Cardiac muscle cell (in vitro differentiated cells and primary cell): Measurements from ENCODE around the gene LASP1NB.
"Not testable (repeated sequence)": the region's sequence is repeated elsewhere in the genome, so short reads cannot be mapped to it uniquely, and the experiment has no call there.

Experiments used
- DNase-seq, 2 donors: peaks; one replicate each; pipeline versions ENCODE4 v3.0.0 to v3.0.0-alpha.2; 2010 to 2017; ENCODE audit warnings: low read depth in 1 of 2, low spot score in 1 of 2
- H3K27ac ChIP-seq: fragments of 200-600 bp; sonication (generic); 2 replicates; pipeline ENCODE4 v1.5.1; 2016
- H3K27me3 ChIP-seq: fragments of 200-600 bp; sonication (generic); 2 replicates; pipeline ENCODE4 v1.6.0; 2016; ENCODE audit warnings: control low read depth
- H3K36me3 ChIP-seq: fragments of 200-600 bp; sonication (generic); 2 replicates; pipeline ENCODE4 v1.5.1; 2016; ENCODE audit warnings: control low read depth
- H3K4me1 ChIP-seq: fragments of 200-600 bp; sonication (generic); 2 replicates; pipeline ENCODE4 v1.8.1; 2017; ENCODE audit warnings: low read depth, mild to moderate bottlenecking, mixed run types
- H3K4me3 ChIP-seq: fragments of 200-600 bp; sonication (generic); 2 replicates; pipeline ENCODE4 v1.5.1; 2016; ENCODE audit warnings: mild to moderate bottlenecking
- H3K9me3 ChIP-seq: fragments of 200-600 bp; sonication (generic); 2 replicates; pipeline ENCODE4 v1.5.1; 2017; ENCODE audit warnings: low read depth, mild to moderate bottlenecking, control low read depth
- CTCF ChIP-seq: IDR thresholded peaks from 2 replicates; pipeline ENCODE4 v1.5.1; 2012; ENCODE audit warnings: low read depth, mild to moderate bottlenecking, low read length

Gene LASP1NB

DNA sequence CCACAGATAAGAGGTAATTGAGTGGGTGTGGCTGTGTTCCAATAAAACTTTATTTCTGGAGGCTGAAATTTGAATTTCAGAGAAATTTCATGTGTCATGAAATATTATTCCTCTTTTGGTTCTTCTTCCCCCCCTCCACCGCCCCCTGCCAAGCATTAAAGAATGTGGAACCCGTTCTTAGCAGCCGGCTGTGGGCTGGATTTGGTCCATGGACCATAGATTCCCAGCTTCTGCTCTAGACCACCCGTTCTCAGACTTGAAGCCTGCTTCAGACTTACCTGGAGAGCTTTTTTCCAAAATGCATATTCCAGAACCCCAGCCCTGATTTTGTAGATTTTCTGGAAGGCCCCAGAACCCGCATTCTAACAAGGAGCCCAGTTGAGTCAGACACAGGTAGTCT, 15.1 kb upstream of the LASP1NB start:
- Histone ChIP-seq H3K36me3 (no peaks in the 10 kb centered on the region), H3K27ac (no peak overlapping the region)

GRCh38 chr17:38911081-38911730, 14.2 kb upstream of the LASP1NB start:
- no peaks in the 10 kb centered on the region for H3K9me3 ChIP-seq
- DNase-seq, result no peak
- H3K4me3 ChIP-seq, result no peak overlapping the region
- H3K36me3 ChIP-seq, result peaks cover 6% of the 10 kb centered on the region
- no peak for TF ChIP-seq CTCF
- peaks cover 9% of the 10 kb centered on the region for H3K4me1 ChIP-seq
- H3K27me3 ChIP-seq, result no peaks in the 10 kb centered on the region
- H3K27ac ChIP-seq, result no peak overlapping the region

More for the DNA sequence above, 15.1 kb upstream of the LASP1NB start:
- DNase-seq, result no peak
- Histone ChIP-seq H3K27me3 (no peaks in the 10 kb centered on the region), H3K4me3 (no peak overlapping the region), H3K9me3 (no peaks in the 10 kb centered on the region), H3K4me1 (peaks cover 9% of the 10 kb centered on the region)
- TF ChIP-seq CTCF, result no peak

GRCh38 chr17:38911731-38912081, 13.7 kb upstream of the LASP1NB start:
- H3K27me3 ChIP-seq, H3K36me3 ChIP-seq, H3K27ac ChIP-seq: not testable (repeated sequence)

DNA sequence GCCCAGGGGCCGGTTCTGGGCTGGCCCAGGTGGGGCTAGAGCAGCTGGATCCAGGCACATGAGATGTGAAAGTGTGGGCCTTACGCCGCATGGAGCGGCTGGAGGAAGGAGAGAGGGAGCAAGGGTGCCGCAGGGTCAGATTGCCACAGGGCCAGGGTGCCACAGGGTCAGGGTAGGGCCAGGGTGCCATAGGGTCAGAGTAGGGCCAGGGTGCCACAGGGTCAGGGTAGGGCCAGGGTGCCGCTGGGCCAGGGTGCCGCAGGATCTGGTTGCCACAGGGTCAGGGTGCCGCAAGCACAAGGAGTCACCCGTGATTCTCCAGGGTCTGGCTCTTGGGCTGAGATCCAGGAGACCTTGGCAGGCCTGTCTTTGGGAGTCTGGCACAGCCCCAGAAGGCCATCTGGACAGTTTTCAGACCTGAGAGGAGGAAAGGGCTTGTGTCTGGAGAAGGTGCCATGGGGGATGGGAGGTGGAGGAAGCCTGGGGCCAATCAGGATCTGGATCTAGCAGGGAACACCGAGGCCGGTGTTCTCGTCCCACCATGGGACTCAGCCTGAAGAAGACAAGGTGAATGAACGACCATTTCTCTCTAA, 13.1 kb upstream of the LASP1NB start:
- Histone ChIP-seq H3K36me3 (peaks cover 6% of the 10 kb centered on the region), H3K27ac (no peak overlapping the region), H3K4me1 (peaks cover 13% of the 10 kb centered on the region), H3K9me3 (no peaks in the 10 kb centered on the region), H3K27me3 (no peaks in the 10 kb centered on the region), H3K4me3 (no peak overlapping the region)
- peak in 1 of 2 donors; percentile 85 for DNase-seq
- TF ChIP-seq CTCF, result no peak

More at GRCh38 chr17:38911731-38912081, 13.7 kb upstream of the LASP1NB start:
- H3K4me1 ChIP-seq, DNase-seq, H3K4me3 ChIP-seq, H3K9me3 ChIP-seq: not testable (repeated sequence)

DNA sequence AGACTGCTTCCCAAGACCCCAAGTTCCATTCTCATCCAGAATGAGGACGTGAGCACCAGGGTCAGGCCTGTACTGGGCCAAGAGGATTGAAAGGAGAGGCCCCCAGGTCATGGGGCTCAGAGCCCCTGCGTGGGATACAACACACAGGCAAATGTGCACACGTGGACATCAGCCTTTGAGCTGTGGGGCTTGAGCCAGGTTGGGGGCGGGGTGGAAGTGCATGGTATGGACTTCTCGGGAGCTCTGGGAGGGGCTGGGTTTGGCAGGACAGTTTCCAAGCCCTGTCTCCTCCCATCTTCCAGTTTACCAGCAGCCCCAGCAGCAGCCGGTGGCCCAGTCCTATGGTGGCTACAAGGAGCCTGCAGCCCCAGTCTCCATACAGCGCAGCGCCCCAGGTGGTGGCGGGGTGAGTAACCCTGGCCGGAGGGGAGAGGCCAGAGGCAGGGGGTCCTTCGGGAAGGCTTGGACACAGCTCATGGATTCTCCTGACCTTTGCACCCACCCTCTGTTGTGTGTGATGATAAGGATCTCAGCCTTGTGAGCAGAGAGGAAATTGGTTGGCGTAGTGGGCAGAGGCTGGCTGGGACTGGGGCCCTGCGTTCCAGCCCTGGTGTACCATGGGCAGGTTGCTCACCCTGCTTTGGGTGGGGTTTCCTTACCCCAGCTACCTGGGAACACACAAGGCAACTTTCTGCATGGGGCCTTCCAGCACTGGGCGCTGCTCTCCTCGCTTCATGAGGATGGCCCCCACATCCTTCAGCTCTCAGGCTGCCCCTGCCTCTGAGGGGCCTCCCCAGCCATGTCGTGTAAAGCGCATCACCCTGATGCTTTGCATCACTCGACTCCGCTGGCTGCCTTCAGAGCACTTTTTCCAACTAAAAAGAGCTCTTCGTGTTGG, 10.4 kb upstream of the LASP1NB start:
- H3K4me3 ChIP-seq, result no peak overlapping the region
- H3K27ac ChIP-seq, result no peak overlapping the region
- no peak for TF ChIP-seq CTCF
- no peak for DNase-seq
- H3K27me3 ChIP-seq, result no peaks in the 10 kb centered on the region
- H3K36me3 ChIP-seq, result peaks cover 11% of the 10 kb centered on the region
- no peaks in the 10 kb centered on the region for H3K9me3 ChIP-seq
- H3K4me1 ChIP-seq, result peaks cover 16% of the 10 kb centered on the region

DNA sequence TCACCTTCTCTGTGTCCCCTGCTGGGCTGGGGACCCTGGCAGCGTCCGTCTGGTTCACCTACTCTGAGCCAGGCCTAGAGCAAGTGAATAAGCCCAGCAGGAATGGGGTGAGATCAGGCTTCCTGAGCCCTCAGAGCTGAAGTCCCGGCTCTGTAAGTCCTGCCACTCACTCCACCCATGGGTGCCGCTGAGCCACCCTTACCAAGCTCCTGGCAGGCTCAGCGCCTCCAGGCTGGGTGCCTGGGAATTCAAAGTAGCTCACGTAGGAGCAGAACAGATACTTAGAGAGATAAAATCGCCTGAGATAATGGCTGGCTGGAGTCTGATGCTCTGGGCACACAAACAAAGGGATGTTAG, 9.8 kb upstream of the LASP1NB start:
- Histone ChIP-seq H3K36me3 (peaks cover 11% of the 10 kb centered on the region), H3K9me3 (no peaks in the 10 kb centered on the region), H3K4me1 (peaks cover 22% of the 10 kb centered on the region), H3K27ac (no peak overlapping the region), H3K27me3 (no peaks in the 10 kb centered on the region), H3K4me3 (no peak overlapping the region)
- no peak for TF ChIP-seq CTCF
- no peak for DNase-seq
